NB4 (cell line): ENCODE data around the gene PPP1R15B.

ENCODE experiments used
- DNase-seq: peaks from one replicate; pipeline ENCODE4 v3.0.0; 2010; ENCODE audit warnings: low read depth
- H3K4me3 ChIP-seq: one replicate; pipeline ENCODE4 v1.5.1; 2011; ENCODE audit warnings: mild to moderate bottlenecking, low read depth, low read length, moderate library complexity
- MAX ChIP-seq: IDR thresholded peaks from 2 replicates; pipeline ENCODE4 v1.6.1; 2011; ENCODE audit warnings: low read depth, low read length
- MYC ChIP-seq: IDR thresholded peaks from 2 replicates; pipeline ENCODE4 v1.6.1; 2011; ENCODE audit warnings: low read depth, low read length
- POLR2A ChIP-seq: IDR thresholded peaks from 2 replicates; pipeline ENCODE4 v1.6.1; 2011; ENCODE audit warnings: mild to moderate bottlenecking; ENCODE audit not compliant: insufficient read length; ENCODE audit errors: extremely low read depth
- TF ChIP-seq, protein P1 (sequence below): IDR thresholded peaks from one replicate; pipeline ENCODE4 v1.5.1; 2012; ENCODE audit warnings: low read depth, low read length

The PPP1R15B gene

DNA sequence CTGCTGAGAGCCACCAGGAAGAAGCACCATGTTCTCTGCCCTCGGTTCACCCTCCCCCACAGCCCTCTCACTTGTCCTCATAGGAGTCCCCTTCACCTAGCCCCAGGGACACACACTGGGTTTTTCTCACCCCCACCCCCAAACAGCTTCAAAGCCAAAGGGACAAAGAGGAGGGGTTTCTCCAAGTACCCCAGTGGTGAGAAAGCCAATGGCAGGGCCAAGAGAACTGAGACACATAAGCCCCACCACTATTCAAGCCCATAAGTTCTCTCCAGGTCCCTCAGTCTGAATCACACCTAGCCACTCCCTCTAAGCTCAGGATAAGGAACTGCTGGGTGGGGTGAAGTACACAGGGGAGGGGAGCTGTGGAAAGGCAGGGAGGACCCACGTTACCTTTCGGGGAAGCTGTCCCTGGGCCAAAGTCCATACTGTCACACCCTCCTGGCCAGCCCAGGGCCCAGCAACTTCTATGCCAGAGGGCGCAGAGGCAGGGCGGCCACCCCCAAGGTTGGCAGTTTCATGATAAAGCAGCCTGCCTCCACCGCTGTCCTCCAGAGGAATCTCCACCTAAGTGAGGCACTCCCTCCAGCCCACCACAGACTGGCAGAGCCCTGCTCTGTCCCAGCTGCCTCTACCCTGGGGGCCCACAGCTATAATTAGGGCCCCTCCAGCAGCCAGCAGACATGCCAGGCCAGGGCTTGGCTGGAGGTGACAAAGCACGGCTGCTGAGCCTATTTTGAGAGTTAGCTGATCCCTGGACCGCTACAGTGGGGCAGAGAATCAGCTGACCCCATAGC lies 39.0 kb upstream of the PPP1R15B start:
- no peak for DNase-seq
- TF ChIP-seq, protein P1, sequence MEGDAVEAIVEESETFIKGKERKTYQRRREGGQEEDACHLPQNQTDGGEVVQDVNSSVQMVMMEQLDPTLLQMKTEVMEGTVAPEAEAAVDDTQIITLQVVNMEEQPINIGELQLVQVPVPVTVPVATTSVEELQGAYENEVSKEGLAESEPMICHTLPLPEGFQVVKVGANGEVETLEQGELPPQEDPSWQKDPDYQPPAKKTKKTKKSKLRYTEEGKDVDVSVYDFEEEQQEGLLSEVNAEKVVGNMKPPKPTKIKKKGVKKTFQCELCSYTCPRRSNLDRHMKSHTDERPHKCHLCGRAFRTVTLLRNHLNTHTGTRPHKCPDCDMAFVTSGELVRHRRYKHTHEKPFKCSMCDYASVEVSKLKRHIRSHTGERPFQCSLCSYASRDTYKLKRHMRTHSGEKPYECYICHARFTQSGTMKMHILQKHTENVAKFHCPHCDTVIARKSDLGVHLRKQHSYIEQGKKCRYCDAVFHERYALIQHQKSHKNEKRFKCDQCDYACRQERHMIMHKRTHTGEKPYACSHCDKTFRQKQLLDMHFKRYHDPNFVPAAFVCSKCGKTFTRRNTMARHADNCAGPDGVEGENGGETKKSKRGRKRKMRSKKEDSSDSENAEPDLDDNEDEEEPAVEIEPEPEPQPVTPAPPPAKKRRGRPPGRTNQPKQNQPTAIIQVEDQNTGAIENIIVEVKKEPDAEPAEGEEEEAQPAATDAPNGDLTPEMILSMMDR, result no peak
- no peak for TF ChIP-seq MYC
- no peak for TF ChIP-seq POLR2A
- TF ChIP-seq MAX, result no peak
- H3K4me3 ChIP-seq, result no peak overlapping the region

- DNase-seq, result no peak
- H3K4me3 ChIP-seq, result no peak overlapping the region
- TF ChIP-seq POLR2A (no peak), MAX (no peak), MYC (no peak)
- TF ChIP-seq, protein P1, result no peak
These were observed 38.2 kb upstream of the PPP1R15B start for GRCh38 chr1:204449678-204450280.

DNA sequence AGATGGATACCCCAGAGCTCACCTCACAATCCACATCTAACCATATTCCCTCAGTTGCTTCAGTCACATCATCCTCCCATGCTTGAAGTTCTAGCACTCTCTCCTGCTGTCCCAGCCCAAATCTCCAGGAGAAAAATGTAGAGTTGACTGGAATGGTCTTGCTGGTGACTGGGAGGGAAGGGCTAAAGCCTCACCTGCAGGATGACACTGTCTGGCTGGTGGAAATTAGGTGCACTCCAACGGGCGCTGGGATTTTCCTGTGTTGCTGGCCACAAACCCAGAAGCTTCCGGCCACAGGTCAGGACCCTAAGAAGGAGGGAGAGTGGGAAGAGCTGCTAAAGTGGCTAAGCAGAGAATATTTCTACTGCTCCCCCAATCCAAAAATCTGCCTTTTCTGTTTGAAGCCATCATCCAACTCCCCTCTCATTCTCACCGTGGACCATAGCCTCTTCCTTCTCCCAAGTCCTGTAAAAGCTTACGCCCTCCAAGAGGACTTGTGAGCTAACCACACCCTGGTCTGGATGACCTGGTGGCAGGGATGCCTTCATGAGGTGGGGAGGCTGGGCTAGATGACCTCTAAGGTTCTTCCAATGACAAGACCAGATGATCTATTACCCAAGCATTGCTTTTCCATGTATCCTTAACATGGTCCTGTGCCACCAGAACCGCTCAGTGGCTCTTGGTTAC lies 37.5 kb upstream of the PPP1R15B start:
- TF ChIP-seq MYC (no peak), MAX (no peak), POLR2A (no peak)
- TF ChIP-seq, protein P1, result no peak
- H3K4me3 ChIP-seq, result no peak overlapping the region
- DNase-seq, result no peak

DNA sequence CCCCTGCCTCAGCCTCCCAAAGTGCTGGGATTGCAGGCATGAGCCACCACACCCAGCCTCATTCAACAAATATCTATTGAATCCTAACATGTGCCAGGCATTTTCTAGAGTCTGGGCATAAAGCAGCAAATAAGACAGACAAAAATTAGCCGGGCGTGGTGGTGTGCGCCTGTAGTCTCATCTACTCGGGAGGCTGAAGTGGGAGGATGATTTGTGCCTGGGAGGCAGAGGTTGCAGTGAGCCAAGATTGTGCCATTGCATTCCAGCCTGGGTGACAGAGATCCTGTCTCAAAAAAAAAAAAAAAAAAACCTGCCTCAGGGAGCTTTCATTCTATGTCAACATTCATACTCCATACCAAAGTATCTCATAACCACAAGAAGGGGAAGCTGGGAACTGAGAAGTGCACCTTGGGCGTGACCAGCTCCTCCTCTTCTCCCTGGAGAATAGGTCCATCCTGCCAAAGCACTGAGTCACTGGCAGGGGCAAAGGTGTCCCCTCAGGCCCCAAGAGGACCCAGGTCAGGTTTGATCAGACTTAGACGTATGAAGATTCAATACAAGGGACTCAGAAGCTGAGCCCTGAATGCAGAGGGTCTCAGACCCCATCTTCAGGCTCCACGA lies 36.8 kb upstream of the PPP1R15B start:
- no peak for TF ChIP-seq MAX
- TF ChIP-seq POLR2A, result no peak
- TF ChIP-seq, protein P1, result no peak
- TF ChIP-seq MYC, result no peak
- H3K4me3 ChIP-seq, result no peak overlapping the region
- peak; percentile 69 for DNase-seq

DNA sequence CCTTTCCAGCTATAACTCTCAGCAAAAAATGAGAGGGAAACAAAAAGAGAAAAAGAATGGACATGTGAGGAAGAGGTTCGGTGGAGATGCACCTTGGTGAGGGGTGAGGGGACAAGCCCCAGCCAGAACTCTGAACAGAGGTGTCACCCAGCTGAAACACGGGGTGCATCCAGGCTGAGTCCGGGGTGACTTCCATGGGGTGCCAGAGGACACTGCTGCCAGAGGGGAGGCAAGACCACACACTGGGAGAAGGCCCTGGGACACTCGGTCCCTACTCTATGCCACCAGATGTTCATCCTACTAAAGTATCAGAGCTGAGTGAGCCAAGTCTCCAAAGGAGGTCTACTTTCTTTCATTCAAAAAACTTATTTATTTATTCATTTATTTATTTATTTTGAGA lies 36.1 kb upstream of the PPP1R15B start:
- H3K4me3 ChIP-seq, result no peak overlapping the region
- DNase-seq, result no peak
- TF ChIP-seq, protein P1, result no peak
- TF ChIP-seq MAX (no peak), POLR2A (no peak), MYC (no peak)
